Endothelial cell (in vitro differentiated cells): ENCODE measurements around the gene ITIH2. TPM values are rescaled to one million over a fixed set of nuclear protein-coding genes. Genes with fewer than 3 reads are reported as not detected.
A peak's percentile ranks its signal among the peaks of the same experiment; 100 is the strongest.

Experiments used
- DNase-seq: peaks from one replicate; pipeline ENCODE4 v3.0.0; 2021; ENCODE audit warnings: low spot score
- H3K27ac Mint-ChIP-seq: one replicate; pipeline ENCODE4 v1.8.0; 2021; ENCODE audit warnings: mixed read lengths, inconsistent platforms; ENCODE audit not compliant: unreplicated experiment
- H3K27me3 Mint-ChIP-seq: one replicate; pipeline ENCODE4 v1.8.0; 2021; ENCODE audit warnings: mild to moderate bottlenecking, moderate library complexity, mixed read lengths, inconsistent platforms; ENCODE audit not compliant: unreplicated experiment
- H3K36me3 Mint-ChIP-seq: one replicate; pipeline ENCODE4 v1.8.0; 2021; ENCODE audit warnings: mild to moderate bottlenecking, low read depth, mixed read lengths, inconsistent platforms; ENCODE audit not compliant: unreplicated experiment
- H3K4me1 Mint-ChIP-seq: one replicate; pipeline ENCODE4 v1.8.0; 2021; ENCODE audit warnings: mild to moderate bottlenecking, mixed read lengths, inconsistent platforms; ENCODE audit not compliant: unreplicated experiment
- H3K4me3 Mint-ChIP-seq: one replicate; pipeline ENCODE4 v1.8.0; 2021; ENCODE audit warnings: mild to moderate bottlenecking, mixed read lengths, inconsistent platforms; ENCODE audit not compliant: unreplicated experiment
- H3K9me3 Mint-ChIP-seq: one replicate; pipeline ENCODE4 v1.8.0; 2021; ENCODE audit warnings: mixed read lengths, inconsistent platforms; ENCODE audit not compliant: unreplicated experiment
- total RNA-seq: library from RNA; stranded (reverse); fragmentation: NEBNext Ultra II Directional; extraction: Animal tissue kit (Norgen Biotek cat#: 25700); gene quantifications from one replicate; pipeline ENCODE4 v1.2.1, GENCODE V29; 2021; ENCODE audit not compliant: unreplicated experiment
- TF ChIP-seq, protein P1 (sequence below): fragments of 200-600 bp; sonication (generic); IDR thresholded peaks from one replicate; pipeline ENCODE4 v1.5.0; 2021; ENCODE audit warnings: antibody characterized with exemption; ENCODE audit not compliant: unreplicated experiment

ITIH2 gene
- total RNA-seq, 1 donor from 2014 or later = not detected

DNA sequence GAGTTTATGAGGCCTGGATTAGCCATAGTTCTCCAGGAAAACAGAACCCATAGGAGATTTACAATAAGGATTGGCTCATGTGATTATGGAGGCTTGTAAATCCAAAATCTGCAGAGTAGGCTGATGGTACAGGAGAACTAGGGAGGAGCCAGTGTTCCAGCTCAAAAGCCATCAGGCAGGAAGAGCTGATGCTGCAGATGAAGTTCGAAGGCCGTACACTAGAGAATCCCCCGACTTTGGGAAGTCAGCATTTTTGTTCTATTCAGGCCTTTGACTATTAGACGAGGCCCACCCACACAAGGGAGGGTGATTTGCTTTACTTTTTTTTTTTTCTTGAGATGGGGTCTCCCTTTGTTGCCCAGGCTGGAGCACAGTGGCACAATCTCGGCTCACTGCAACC is 47.1 kb downstream of the ITIH2 start:
- Mint-ChIP-seq H3K36me3 (peaks cover 20% of the 10 kb centered on the region), H3K27ac (no peak overlapping the region), H3K27me3 (peaks cover 1% of the 10 kb centered on the region), H3K9me3 (no peaks in the 10 kb centered on the region), H3K4me1 (no peaks in the 10 kb centered on the region), H3K4me3 (no peak overlapping the region)
- no peak for DNase-seq
- TF ChIP-seq, protein P1, sequence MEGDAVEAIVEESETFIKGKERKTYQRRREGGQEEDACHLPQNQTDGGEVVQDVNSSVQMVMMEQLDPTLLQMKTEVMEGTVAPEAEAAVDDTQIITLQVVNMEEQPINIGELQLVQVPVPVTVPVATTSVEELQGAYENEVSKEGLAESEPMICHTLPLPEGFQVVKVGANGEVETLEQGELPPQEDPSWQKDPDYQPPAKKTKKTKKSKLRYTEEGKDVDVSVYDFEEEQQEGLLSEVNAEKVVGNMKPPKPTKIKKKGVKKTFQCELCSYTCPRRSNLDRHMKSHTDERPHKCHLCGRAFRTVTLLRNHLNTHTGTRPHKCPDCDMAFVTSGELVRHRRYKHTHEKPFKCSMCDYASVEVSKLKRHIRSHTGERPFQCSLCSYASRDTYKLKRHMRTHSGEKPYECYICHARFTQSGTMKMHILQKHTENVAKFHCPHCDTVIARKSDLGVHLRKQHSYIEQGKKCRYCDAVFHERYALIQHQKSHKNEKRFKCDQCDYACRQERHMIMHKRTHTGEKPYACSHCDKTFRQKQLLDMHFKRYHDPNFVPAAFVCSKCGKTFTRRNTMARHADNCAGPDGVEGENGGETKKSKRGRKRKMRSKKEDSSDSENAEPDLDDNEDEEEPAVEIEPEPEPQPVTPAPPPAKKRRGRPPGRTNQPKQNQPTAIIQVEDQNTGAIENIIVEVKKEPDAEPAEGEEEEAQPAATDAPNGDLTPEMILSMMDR = no peak

DNA sequence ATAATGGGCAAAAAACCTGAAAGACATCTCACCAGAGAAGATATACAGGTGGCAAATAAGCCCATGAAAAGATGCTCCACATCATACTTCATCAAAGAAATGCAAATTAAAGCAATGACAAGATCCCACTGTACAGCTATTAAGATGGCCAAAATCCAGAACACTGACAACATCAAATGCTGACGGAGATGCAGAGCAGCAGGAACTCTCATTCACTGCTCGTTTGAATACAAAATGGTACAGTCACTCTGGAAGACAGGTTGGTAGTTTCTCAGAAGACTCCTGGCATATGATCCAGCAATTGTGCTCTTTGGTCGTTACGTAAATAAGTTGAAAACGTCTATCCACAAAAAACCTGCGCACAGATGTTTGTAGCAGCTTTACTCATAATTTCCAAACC is 49.1 kb downstream of the ITIH2 start:
- Mint-ChIP-seq H3K4me1 (no peaks in the 10 kb centered on the region), H3K36me3 (peaks cover 25% of the 10 kb centered on the region), H3K4me3 (no peak overlapping the region), H3K27ac (no peak overlapping the region), H3K27me3 (peaks cover 1% of the 10 kb centered on the region), H3K9me3 (no peaks in the 10 kb centered on the region)
- no peak for DNase-seq
- TF ChIP-seq, protein P1 = no peak

DNA sequence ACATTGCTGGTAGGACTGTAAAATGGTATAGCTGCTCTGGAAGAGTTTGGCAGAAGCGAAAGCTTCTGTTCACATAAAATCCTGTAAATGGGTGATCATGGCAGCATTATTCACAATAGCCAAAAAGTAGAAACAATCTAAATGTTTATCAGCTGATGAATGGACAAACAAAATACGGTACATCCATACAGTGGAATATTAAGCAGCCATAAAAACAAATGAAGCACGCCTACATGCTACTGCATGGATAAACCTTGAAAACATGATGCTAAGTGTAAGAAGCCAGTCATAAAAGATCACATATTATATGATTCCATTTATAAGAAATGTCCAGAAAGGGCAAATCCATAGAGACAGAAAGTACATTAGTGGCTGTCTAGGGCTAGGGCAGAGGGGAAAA is 52.0 kb downstream of the ITIH2 start:
- Mint-ChIP-seq H3K4me1 (no peaks in the 10 kb centered on the region), H3K27me3 (peaks cover 1% of the 10 kb centered on the region), H3K9me3 (no peaks in the 10 kb centered on the region), H3K36me3 (peaks cover 31% of the 10 kb centered on the region), H3K4me3 (no peak overlapping the region), H3K27ac (no peak overlapping the region)
- TF ChIP-seq, protein P1 = no peak
- no peak for DNase-seq

DNA sequence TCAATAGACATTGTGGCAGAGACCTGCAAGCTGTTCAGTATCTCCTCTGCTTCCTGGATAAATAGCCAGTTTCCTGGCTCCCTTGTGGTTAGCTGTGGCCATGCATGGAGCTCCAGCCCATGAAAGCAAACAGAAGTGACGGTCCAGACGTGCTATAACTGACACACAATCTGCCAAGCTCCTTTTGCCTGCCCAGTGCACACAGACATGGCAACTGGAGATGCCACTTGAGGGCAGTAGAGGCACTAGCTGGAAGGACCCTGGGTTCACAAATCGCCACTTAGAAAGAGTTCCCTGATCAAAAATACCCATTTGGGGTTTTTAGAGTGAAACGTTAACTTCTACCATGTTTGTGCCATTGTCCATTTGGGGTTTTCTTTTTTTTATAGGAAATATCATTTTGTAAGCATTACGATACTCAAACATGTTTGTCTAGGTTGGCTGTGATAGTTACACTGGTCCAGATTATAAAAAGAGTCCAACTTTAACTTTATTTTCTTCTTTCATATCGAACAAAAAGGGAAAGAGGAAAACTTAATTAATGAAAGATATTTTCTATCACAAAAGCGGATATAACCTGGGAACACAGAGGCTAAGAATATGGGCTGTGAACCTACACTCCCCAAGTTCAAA is 53.4 kb downstream of the ITIH2 start:
- H3K4me3 Mint-ChIP-seq = no peak overlapping the region
- DNase-seq = peak; percentile 33
- H3K27ac Mint-ChIP-seq = no peak overlapping the region
- peaks cover 36% of the 10 kb centered on the region for H3K36me3 Mint-ChIP-seq
- TF ChIP-seq, protein P1 = no peak
- no peaks in the 10 kb centered on the region for H3K4me1 Mint-ChIP-seq
- peaks cover 1% of the 10 kb centered on the region for H3K27me3 Mint-ChIP-seq
- no peaks in the 10 kb centered on the region for H3K9me3 Mint-ChIP-seq

DNA sequence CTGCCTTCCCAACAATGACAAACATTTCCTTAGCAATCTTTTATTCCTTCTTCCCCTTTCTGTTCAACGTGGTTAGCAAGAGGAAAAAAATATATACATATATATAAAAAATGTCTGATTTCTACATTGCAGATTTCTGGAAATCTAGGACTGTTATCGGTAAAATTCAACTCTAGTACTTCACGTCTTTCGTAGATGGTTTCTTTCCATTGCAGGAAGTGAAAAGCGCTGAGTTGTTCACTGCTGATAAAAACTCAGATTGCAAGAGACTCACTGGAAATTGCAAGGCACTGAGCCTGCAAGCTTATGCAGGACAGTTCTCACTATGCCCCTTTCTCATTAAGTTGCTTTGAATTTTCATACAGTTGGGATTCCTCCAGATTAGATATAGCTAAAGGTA is 60.8 kb downstream of the ITIH2 start:
- no peaks in the 10 kb centered on the region for H3K4me1 Mint-ChIP-seq
- no peaks in the 10 kb centered on the region for H3K9me3 Mint-ChIP-seq
- DNase-seq = no peak

More for the DNA sequence above, 60.8 kb downstream of the ITIH2 start:
- H3K27ac Mint-ChIP-seq = no peak overlapping the region
- H3K4me3 Mint-ChIP-seq = no peak overlapping the region
- peaks cover 11% of the 10 kb centered on the region for H3K36me3 Mint-ChIP-seq
- H3K27me3 Mint-ChIP-seq = no peaks in the 10 kb centered on the region
- TF ChIP-seq, protein P1 = no peak
